CD8-positive, alpha-beta memory T cell (primary cell): ENCODE measurements around the gene NFKBIZ. TPM values are rescaled to one million over a fixed set of nuclear protein-coding genes. Genes with fewer than 3 reads are reported as not detected.

Source experiments
- CTCF ChIA-PET: fragments of 350-600 bp; sonication (Branson Sonifier 250); formaldehyde crosslinking; loops from one replicate; lab custom pipeline; 2021; ENCODE audit warnings: antibody characterized with exemption; lab: Charles Lee
- POLR2A ChIA-PET: fragments of 350-600 bp; sonication (Branson Sonifier 250); formaldehyde crosslinking; loops from one replicate; lab custom pipeline; 2021; ENCODE audit warnings: antibody characterized with exemption; lab: Charles Lee
- DNase-seq, 5 donors: peaks; one replicate each; pipeline versions ENCODE4 v3.0.0 to v3.0.0-alpha.2; 2020 to 2022; ENCODE audit warnings: mixed read lengths in 1 of 5
- H3K27ac ChIP-seq: one replicate; pipeline ENCODE4 v1.7.0; 2013; ENCODE audit warnings: low read depth, mild to moderate bottlenecking, low read length, moderate library complexity
- H3K27me3 ChIP-seq: 2 replicates; pipeline ENCODE4 v1.7.0; 2013; ENCODE audit warnings: low read length, mild to moderate bottlenecking; ENCODE audit not compliant: insufficient read depth, poor library complexity, severe bottlenecking
- H3K36me3 ChIP-seq: 2 replicates; pipeline ENCODE4 v1.7.0; 2013; ENCODE audit warnings: mild to moderate bottlenecking, low read length, moderate library complexity; ENCODE audit not compliant: insufficient read depth
- H3K4me1 ChIP-seq: 2 replicates; pipeline ENCODE4 v1.7.0; 2013; ENCODE audit warnings: mild to moderate bottlenecking, low read length, moderate library complexity; ENCODE audit not compliant: insufficient read depth
- H3K4me3 ChIP-seq: 2 replicates; pipeline ENCODE4 v1.7.0; 2013; ENCODE audit warnings: mild to moderate bottlenecking, low read length
- H3K9me3 ChIP-seq: 2 replicates; pipeline ENCODE4 v1.7.0; 2013; ENCODE audit warnings: mild to moderate bottlenecking, low read length
- H3K27ac Mint-ChIP-seq, 8 donors: one replicate each; pipeline ENCODE4 v1.8.0; 2020 to 2021; ENCODE audit warnings: mixed read lengths in 8 of 8, mild to moderate bottlenecking in 6 of 8, inconsistent platforms in 3 of 8, moderate library complexity in 3 of 8
- H3K27me3 Mint-ChIP-seq, 2 donors: one replicate each; pipeline ENCODE4 v1.8.0; 2020 to 2021; ENCODE audit warnings: mixed read lengths in 2 of 2, mild to moderate bottlenecking in 1 of 2, moderate library complexity in 1 of 2
- H3K36me3 Mint-ChIP-seq, 3 donors: one replicate each; pipeline ENCODE4 v1.8.0; 2020 to 2021; ENCODE audit warnings: mixed read lengths in 3 of 3, inconsistent platforms in 1 of 3, mild to moderate bottlenecking in 1 of 3
- H3K4me1 Mint-ChIP-seq, 3 donors: one replicate each; pipeline ENCODE4 v1.8.0; 2020 to 2021; ENCODE audit warnings: mixed read lengths in 3 of 3, inconsistent platforms in 1 of 3, mild to moderate bottlenecking in 1 of 3
- H3K4me3 Mint-ChIP-seq, 7 donors: one replicate each; pipeline ENCODE4 v1.8.0; 2020 to 2021; ENCODE audit warnings: mixed read lengths in 7 of 7, mild to moderate bottlenecking in 6 of 7, moderate library complexity in 4 of 7, inconsistent platforms in 2 of 7
- H3K9me3 Mint-ChIP-seq, 5 donors: one replicate each; pipeline ENCODE4 v1.8.0; 2020 to 2022; ENCODE audit warnings: mixed read lengths in 5 of 5, mild to moderate bottlenecking in 3 of 5, moderate library complexity in 2 of 5, inconsistent platforms in 1 of 5
- polyA plus RNA-seq: library from polyadenylated mRNA; unstranded; fragments of 300-500 nt; fragmentation: Illumina TruSeq; gene quantifications from one replicate; pipeline ENCODE4 v1.2.3, GENCODE V29; 2021
- total RNA-seq, 2 experiments: library from RNA; stranded (reverse); gene quantifications; one replicate each; pipeline ENCODE4 v1.2.3, GENCODE V29; 2021

The NFKBIZ gene
- total RNA-seq (10 to 100 TPM; 32.3 to 32.9 TPM), polyA plus RNA-seq (8.0 TPM)

- Histone ChIP-seq H3K27ac (peak within 1 kb of the TSS; percentile 97), H3K4me1 (peaks cover 28% of the 10 kb centered on the region), H3K36me3 (peaks cover 25% of the 10 kb centered on the region), H3K9me3 (no peaks in the 10 kb centered on the region), H3K27me3 (no peaks in the 10 kb centered on the region), H3K4me3 (peak within 1 kb of the TSS; percentile 92)
- peak within 1 kb of the TSS; percentile 95 to 100 (median 98) for H3K4me3 Mint-ChIP-seq
- peak within 1 kb of the TSS; percentile 97 to 100 (median 99) for H3K27ac Mint-ChIP-seq
- POLR2A ChIA-PET, result interaction anchor here (0.8 to 2.0 kb wide), 17 partner anchors 10 to 1515 kb away, joined by 3 to 63 read pairs (median 5); partner anchors contain the start of genes CEP97, NIT2, NXPE3 and PCNP
- CTCF ChIA-PET, result interaction anchor here (0.9 to 2.6 kb wide), 13 partner anchors 13 to 380 kb away, joined by 3 to 15 read pairs (median 4); partner anchors contain the start of genes NXPE3 and ZBTB11
- H3K36me3 Mint-ChIP-seq, result peaks cover 9 to 43% (median 21%) of the 10 kb centered on the region in 3 donors
- DNase-seq, result peak; percentile 86 to 95 (median 89)
- no peaks in the 10 kb centered on the region for H3K9me3 Mint-ChIP-seq
- no peaks in the 10 kb centered on the region for H3K27me3 Mint-ChIP-seq
- peaks cover 29 to 40% (median 36%) of the 10 kb centered on the region in 3 donors for H3K4me1 Mint-ChIP-seq
Measured at GRCh38 chr3:101848754-101849713, at the start of gene NFKBIZ. TSS of gene NFKBIZ (plus strand) at chr3:101849514. CDS start at chr3:101849629, 115 bp downstream.

DNA sequence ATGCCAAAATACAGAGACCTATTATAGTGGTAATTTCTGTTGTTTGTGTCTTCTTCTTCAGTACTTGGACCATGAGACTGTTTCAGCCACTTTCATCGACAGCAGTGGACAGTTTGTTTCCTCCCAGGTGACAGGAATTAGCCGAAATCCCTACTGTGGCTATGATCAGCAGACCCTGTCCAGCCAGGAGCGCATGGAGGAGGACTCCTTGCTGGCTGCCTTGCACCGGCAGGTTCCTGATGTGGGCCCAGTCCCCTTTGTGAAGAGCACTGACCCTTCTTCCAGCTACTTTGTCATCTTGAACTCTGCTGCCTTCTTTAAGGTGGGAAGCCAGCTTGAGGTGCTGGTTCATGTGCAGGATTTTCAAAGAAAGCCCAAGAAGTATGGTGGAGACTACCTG is 48.1 kb upstream of the NFKBIZ start:
- H3K36me3 ChIP-seq, result no peaks in the 10 kb centered on the region
- ChIA-PET POLR2A (interaction anchor here (0.8 kb wide), 1 partner anchor 80 kb away, joined by 3 read pairs; no protein-coding TSS in a partner anchor), CTCF (interaction anchor here (1.1 to 4.9 kb wide), 4 partner anchors 13 to 428 kb away, joined by 3 to 34 read pairs (median 12); no protein-coding TSS in a partner anchor)
- H3K27ac ChIP-seq, result no peak overlapping the region
- no peaks in the 10 kb centered on the region for H3K9me3 ChIP-seq
- H3K27me3 ChIP-seq, result no peaks in the 10 kb centered on the region
- no peaks in the 10 kb centered on the region for H3K9me3 Mint-ChIP-seq
- H3K27ac Mint-ChIP-seq, result peak overlapping the region in 5 of 8 donors; percentile 22 to 80 (median 37)
- no peak for DNase-seq
- no peak overlapping the region for H3K4me3 Mint-ChIP-seq
- H3K36me3 Mint-ChIP-seq, result peaks cover 7 to 71% (median 18%) of the 10 kb centered on the region in 3 donors
- H3K4me1 Mint-ChIP-seq, result peaks cover 24 to 44% (median 42%) of the 10 kb centered on the region in 3 donors
- H3K27me3 Mint-ChIP-seq, result no peaks in the 10 kb centered on the region
- no peak overlapping the region for H3K4me3 ChIP-seq
- H3K4me1 ChIP-seq, result peaks cover 15% of the 10 kb centered on the region

- Mint-ChIP-seq H3K9me3 (no peaks in the 10 kb centered on the region), H3K27ac (peak overlapping the region in 5 of 8 donors; percentile 32 to 83 (median 68)), H3K27me3 (no peaks in the 10 kb centered on the region), H3K4me3 (no peak overlapping the region), H3K36me3 (peaks cover 7 to 71% (median 14%) of the 10 kb centered on the region in 3 donors), H3K4me1 (peaks cover 19 to 35% (median 33%) of the 10 kb centered on the region in 3 donors)
- Histone ChIP-seq H3K9me3 (no peaks in the 10 kb centered on the region), H3K36me3 (no peaks in the 10 kb centered on the region), H3K4me3 (no peak overlapping the region), H3K27me3 (no peaks in the 10 kb centered on the region), H3K4me1 (peaks cover 5% of the 10 kb centered on the region), H3K27ac (no peak overlapping the region)
- POLR2A ChIA-PET, result interaction anchor here (0.8 kb wide), 1 partner anchor 81 kb away, joined by 3 read pairs; no protein-coding TSS in a partner anchor
- CTCF ChIA-PET, result interaction anchor here (0.9 to 4.9 kb wide), 14 partner anchors 9 to 427 kb away, joined by 3 to 34 read pairs (median 4); partner anchors contain the start of gene CEP97
- no peak for DNase-seq
Measured at GRCh38 chr3:101802179-101802578, 47.1 kb upstream of the NFKBIZ start.

- peaks cover 4 to 74% (median 11%) of the 10 kb centered on the region in 3 donors for H3K36me3 Mint-ChIP-seq
- CTCF ChIA-PET, result interaction anchor here (0.7 to 4.9 kb wide), 24 partner anchors 8 to 426 kb away, joined by 3 to 34 read pairs (median 4); partner anchors contain the start of genes CEP97 and NXPE3
- DNase-seq, result peak; percentile 16 to 67 (median 63)
- no peak overlapping the region for H3K4me3 ChIP-seq
- H3K36me3 ChIP-seq, result no peaks in the 10 kb centered on the region
- H3K9me3 ChIP-seq, result no peaks in the 10 kb centered on the region
- no peaks in the 10 kb centered on the region for H3K27me3 Mint-ChIP-seq
- peak overlapping the region in 7 of 8 donors; percentile 26 to 85 (median 69) for H3K27ac Mint-ChIP-seq
- H3K27ac ChIP-seq, result no peak overlapping the region
- H3K9me3 Mint-ChIP-seq, result no peaks in the 10 kb centered on the region
- peak overlapping the region in 1 of 7 donors; percentile 13 for H3K4me3 Mint-ChIP-seq
- H3K4me1 ChIP-seq, result peaks cover 5% of the 10 kb centered on the region
- POLR2A ChIA-PET, result no interaction called here
- H3K4me1 Mint-ChIP-seq, result peaks cover 19 to 35% (median 33%) of the 10 kb centered on the region in 3 donors
- H3K27me3 ChIP-seq, result no peaks in the 10 kb centered on the region
Measured at GRCh38 chr3:101803173-101803782, 46.0 kb upstream of the NFKBIZ start.

GRCh38 chr3:101803939-101804338 is 45.4 kb upstream of the NFKBIZ start:
- DNase-seq, result no peak
- Histone ChIP-seq H3K9me3 (no peaks in the 10 kb centered on the region), H3K36me3 (no peaks in the 10 kb centered on the region), H3K4me1 (peaks cover 7% of the 10 kb centered on the region), H3K27ac (no peak overlapping the region), H3K4me3 (no peak overlapping the region), H3K27me3 (no peaks in the 10 kb centered on the region)
- Mint-ChIP-seq H3K36me3 (peaks cover 4 to 76% (median 10%) of the 10 kb centered on the region in 3 donors), H3K9me3 (no peaks in the 10 kb centered on the region), H3K27ac (peak overlapping the region in 5 of 8 donors; percentile 14 to 85 (median 85)), H3K27me3 (no peaks in the 10 kb centered on the region), H3K4me1 (peaks cover 20 to 37% (median 35%) of the 10 kb centered on the region in 3 donors), H3K4me3 (peak overlapping the region in 1 of 7 donors; percentile 13)
- ChIA-PET POLR2A (no interaction called here), CTCF (interaction anchor here (1.0 to 4.9 kb wide), 8 partner anchors 10 to 426 kb away, joined by 3 to 34 read pairs (median 4); no protein-coding TSS in a partner anchor)

- no peaks in the 10 kb centered on the region for H3K36me3 ChIP-seq
- peaks cover 28 to 47% (median 41%) of the 10 kb centered on the region in 3 donors for H3K4me1 Mint-ChIP-seq
- DNase-seq, result no peak
- H3K27ac ChIP-seq, result no peak overlapping the region
- no peak overlapping the region for H3K4me3 Mint-ChIP-seq
- H3K4me3 ChIP-seq, result no peak overlapping the region
- peaks cover 4 to 65% (median 9%) of the 10 kb centered on the region in 3 donors for H3K36me3 Mint-ChIP-seq
- no peaks in the 10 kb centered on the region for H3K9me3 Mint-ChIP-seq
- no peaks in the 10 kb centered on the region for H3K9me3 ChIP-seq
- peaks cover 24% of the 10 kb centered on the region for H3K4me1 ChIP-seq
- H3K27me3 ChIP-seq, result no peaks in the 10 kb centered on the region
- no peak overlapping the region for H3K27ac Mint-ChIP-seq
- ChIA-PET POLR2A (interaction anchor here (1.1 kb wide), 1 partner anchor 43 kb away, joined by 3 read pairs; the partner anchor contains the start of gene NFKBIZ), CTCF (interaction anchor here (1.1 to 8.5 kb wide), 3 partner anchors 43 to 422 kb away, joined by 3 to 57 read pairs (median 4); partner anchors contain the start of gene NFKBIZ)
- H3K27me3 Mint-ChIP-seq, result no peaks in the 10 kb centered on the region
Measured at GRCh38 chr3:101806491-101806890, 42.8 kb upstream of the NFKBIZ start.

DNA sequence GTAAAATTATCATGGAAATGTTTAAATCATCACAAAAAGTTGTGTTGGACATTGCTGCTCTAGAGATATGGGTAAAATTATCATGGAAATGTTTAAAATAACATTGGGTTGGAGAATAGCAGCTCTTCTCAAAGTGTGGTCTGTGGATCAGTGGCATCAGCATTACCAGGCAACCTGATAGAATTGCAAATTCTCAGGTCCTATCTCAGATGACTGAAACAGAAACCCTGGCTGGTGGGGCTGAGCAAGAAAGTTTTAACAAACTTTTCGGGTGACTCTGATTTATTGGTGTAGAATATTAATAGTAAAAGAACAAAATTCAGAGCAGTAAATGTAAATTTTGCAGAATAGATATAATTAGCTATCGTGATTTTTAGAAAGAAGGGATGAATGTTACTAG is 41.4 kb upstream of the NFKBIZ start:
- DNase-seq, result no peak
- ChIA-PET POLR2A (no interaction called here), CTCF (interaction anchor here (1.2 to 8.5 kb wide), 4 partner anchors 252 to 729 kb away, joined by 3 to 57 read pairs (median 6); no protein-coding TSS in a partner anchor)
- no peaks in the 10 kb centered on the region for H3K36me3 ChIP-seq
- Mint-ChIP-seq H3K27me3 (no peaks in the 10 kb centered on the region), H3K4me1 (peaks cover 28 to 47% (median 41%) of the 10 kb centered on the region in 3 donors), H3K36me3 (peaks cover 4 to 59% (median 9%) of the 10 kb centered on the region in 3 donors), H3K4me3 (no peak overlapping the region), H3K9me3 (no peaks in the 10 kb centered on the region), H3K27ac (no peak overlapping the region)
- H3K9me3 ChIP-seq, result no peaks in the 10 kb centered on the region
- H3K4me1 ChIP-seq, result peaks cover 24% of the 10 kb centered on the region
- H3K4me3 ChIP-seq, result no peak overlapping the region
- no peak overlapping the region for H3K27ac ChIP-seq
- no peaks in the 10 kb centered on the region for H3K27me3 ChIP-seq
